HG03520 (cell line): ENCODE results near the gene ARSI.
"Not testable (repeated sequence)": the region's sequence is repeated elsewhere in the genome, so short reads cannot be mapped to it uniquely, and the experiment has no call there.

ENCODE experiments used
- ATAC-seq: cut with Tn5 transposase; IDR thresholded peaks from one replicate; pipeline ENCODE4 v1.9.1; 2021; ENCODE audit warnings: mild to moderate bottlenecking, moderate library complexity; ENCODE audit not compliant: unreplicated experiment

ARSI gene

GRCh38 chr5:150248946-150249345 lies 53.8 kb downstream of the ARSI start:
- ATAC-seq = no peak

DNA sequence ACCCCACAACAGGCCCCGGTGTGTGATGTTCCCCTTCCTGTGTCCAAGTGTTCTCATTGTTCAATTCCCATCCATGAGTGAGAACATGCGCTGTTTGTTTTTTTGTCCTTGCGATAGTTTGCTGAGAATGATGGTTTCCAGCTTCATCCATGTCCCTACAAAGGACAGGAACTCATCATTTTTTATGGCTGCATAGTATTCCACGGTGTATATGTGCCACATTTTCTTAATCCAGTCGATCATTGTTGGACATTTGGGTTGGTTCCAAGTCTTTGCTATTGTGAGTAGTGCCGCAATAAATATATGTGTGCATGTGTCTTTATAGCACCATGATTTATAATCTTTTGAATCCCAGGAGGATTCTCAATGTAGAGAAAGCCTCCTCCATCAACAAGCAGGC lies 54.2 kb downstream of the ARSI start:
- not testable (repeated sequence) for ATAC-seq

DNA sequence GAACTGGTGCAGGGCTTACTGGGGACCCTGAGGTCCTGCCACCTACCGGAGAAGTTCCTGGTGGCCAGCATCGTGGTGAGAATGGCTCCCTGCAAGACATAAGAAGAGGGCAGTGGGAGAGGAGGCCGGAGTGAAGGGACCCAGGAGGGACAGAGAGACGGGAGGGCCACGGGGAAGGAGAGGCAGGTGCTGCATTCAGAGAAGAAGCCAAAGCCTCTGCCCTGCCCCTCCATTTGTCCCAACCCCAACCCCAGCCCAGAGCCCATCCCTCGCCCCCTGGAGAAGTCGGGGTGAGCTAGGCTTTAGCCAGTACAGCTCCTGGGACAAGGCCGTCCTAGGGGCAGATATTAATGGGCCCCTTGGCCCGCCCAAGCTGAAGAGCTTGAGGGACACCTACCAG lies 55.0 kb downstream of the ARSI start:
- no peak for ATAC-seq

- ATAC-seq = no peak
Observed at GRCh38 chr5:150246835-150247234, 55.9 kb downstream of the ARSI start.

DNA sequence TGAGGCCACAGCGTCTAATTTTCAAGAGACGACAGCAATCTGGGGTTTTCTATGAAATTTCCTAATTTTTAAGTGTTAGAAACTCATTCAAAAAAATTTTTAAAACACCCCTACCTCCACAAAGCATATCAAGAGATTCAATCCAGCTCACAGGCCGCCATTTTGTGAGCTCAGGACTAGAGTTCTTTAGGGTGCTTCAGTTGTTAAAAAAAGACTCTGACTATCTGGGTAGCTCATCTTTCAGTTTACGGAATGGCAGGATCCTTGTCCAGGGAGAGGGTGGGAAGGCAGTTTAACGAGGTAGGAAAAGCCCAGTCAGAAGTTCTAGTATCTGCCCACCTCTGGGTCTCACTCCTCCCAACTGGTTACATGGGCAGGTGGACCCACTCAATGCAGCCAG lies 56.3 kb downstream of the ARSI start:
- ATAC-seq = no peak
